ENCODE results near the gene DHX34.

DNA sequence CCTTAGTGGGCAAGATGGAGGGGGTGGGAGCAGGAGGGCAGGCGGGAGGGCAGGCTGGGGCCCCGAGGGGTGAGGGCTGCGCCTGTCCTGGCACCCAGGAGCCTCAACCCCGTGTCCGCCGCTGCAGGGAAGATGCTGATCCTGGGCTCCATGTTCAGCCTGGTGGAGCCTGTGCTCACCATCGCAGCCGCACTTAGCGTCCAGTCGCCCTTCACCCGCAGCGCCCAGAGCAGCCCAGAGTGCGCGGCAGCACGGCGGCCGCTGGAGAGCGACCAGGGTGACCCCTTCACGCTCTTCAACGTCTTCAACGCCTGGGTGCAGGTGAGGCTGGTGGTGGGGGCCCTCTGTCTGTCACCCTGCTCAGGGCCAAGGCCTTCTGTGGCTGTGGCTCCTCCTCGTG lies 23.5 kb downstream of the DHX34 start:
- no peak for TF ChIP-seq SUZ12 (IDR thresholded peaks at IDR 0.05; ENCODE audit: extremely low read depth, insufficient read depth, insufficient read length)
- no peak for TF ChIP-seq ZNF274 (IDR thresholded peaks at IDR 0.05; ENCODE audit: low read depth, low read length)

Measured in NT2/D1 (cell line).